Right atrium auricular region (tissue), 2 donors: ENCODE measurements around the gene FGD3. TPM values are rescaled to one million over a fixed set of nuclear protein-coding genes. Genes with fewer than 3 reads are reported as not detected.

Experiments used
- DNase-seq: peaks from one replicate; pipeline ENCODE4 v3.0.0-alpha.2; 2019; ENCODE audit warnings: low spot score
- H3K27ac ChIP-seq, 2 donors: fragments of 200-600 bp; sonication (generic); 1 replicate in 1 of 2; 2 replicates in 1 of 2; pipeline ENCODE4 v1.5.1; 2016 to 2019
- H3K27me3 ChIP-seq, 2 donors: fragments of 200-600 bp; sonication (generic); one replicate each; pipeline versions ENCODE4 v1.5.1 to v1.6.0; 2017 to 2019
- H3K36me3 ChIP-seq: fragments of 200-600 bp; sonication (generic); one replicate; pipeline ENCODE4 v1.5.1; 2016
- H3K4me1 ChIP-seq, 2 donors: fragments of 200-600 bp; sonication (generic); one replicate each; pipeline versions ENCODE4 v1.5.1 to v1.6.0; 2017 to 2019
- H3K4me3 ChIP-seq, 2 donors: fragments of 200-600 bp; sonication (generic); 1 replicate in 1 of 2; 2 replicates in 1 of 2; pipeline ENCODE4 v1.5.1; 2017 to 2019; ENCODE audit warnings: mild to moderate bottlenecking in 1 of 2, moderate library complexity in 1 of 2
- H3K9me3 ChIP-seq, 2 donors: fragments of 200-600 bp; sonication (generic); one replicate each; pipeline ENCODE4 v1.5.1; 2019
- CTCF ChIP-seq, 2 donors: fragments of 200-600 bp; sonication (generic); IDR thresholded peaks; one replicate each; pipeline ENCODE4 v1.5.1; 2019; ENCODE audit warnings: antibody characterized with exemption in 2 of 2
- total RNA-seq, 2 donors: library from RNA; depleted of rRNA; stranded (reverse); fragments of >200 nt; gene quantifications; one replicate each; pipeline ENCODE4 v1.1.0, GENCODE V29; 2016

The FGD3 gene
- total RNA-seq, 2 donors from 2014 or later, result 2.2 to 3.3 TPM

DNA sequence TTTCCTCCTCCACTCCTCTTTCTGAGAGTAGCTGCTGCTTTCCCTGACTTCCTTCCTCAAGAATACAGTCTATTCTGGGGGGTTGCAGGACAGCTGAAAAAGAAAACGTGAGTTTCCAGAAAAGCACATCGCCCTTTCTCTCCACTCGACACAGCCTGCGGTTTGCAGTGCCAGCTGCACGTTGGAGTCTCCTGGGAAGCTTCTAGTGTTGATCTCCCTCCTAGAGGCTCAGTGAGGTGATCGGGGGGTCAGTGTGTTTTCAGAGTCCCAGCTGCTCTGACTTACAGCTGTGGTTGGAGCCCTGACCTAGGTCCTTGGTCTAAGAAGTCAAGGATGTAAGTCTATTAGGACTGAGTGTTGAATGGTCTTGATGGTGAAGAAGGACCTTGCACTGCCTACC is 86.2 kb downstream of the FGD3 start:
- Histone ChIP-seq H3K36me3 (no peaks in the 10 kb centered on the region), H3K4me3 (no peak overlapping the region), H3K4me1 (no peaks in the 10 kb centered on the region), H3K27me3 (no peaks in the 10 kb centered on the region), H3K27ac (no peak overlapping the region), H3K9me3 (no peaks in the 10 kb centered on the region)
- no peak for TF ChIP-seq CTCF (IDR thresholded peaks at IDR 0.05)
- no peak for DNase-seq

- Histone ChIP-seq H3K27me3 (no peaks in the 10 kb centered on the region), H3K36me3 (no peaks in the 10 kb centered on the region), H3K9me3 (no peaks in the 10 kb centered on the region), H3K4me1 (no peaks in the 10 kb centered on the region), H3K27ac (no peak overlapping the region), H3K4me3 (no peak overlapping the region)
- DNase-seq, result no peak
- no peak for TF ChIP-seq CTCF (IDR thresholded peaks at IDR 0.05)
Measured at GRCh38 chr9:93035106-93035660, 87.9 kb downstream of the FGD3 start.

GRCh38 chr9:93035821-93036351 is 88.6 kb downstream of the FGD3 start:
- no peak for DNase-seq
- Histone ChIP-seq H3K27ac (no peak overlapping the region), H3K27me3 (no peaks in the 10 kb centered on the region), H3K36me3 (no peaks in the 10 kb centered on the region), H3K4me3 (no peak overlapping the region), H3K4me1 (no peaks in the 10 kb centered on the region), H3K9me3 (no peaks in the 10 kb centered on the region)
- TF ChIP-seq CTCF (IDR thresholded peaks at IDR 0.05), result no peak

DNA sequence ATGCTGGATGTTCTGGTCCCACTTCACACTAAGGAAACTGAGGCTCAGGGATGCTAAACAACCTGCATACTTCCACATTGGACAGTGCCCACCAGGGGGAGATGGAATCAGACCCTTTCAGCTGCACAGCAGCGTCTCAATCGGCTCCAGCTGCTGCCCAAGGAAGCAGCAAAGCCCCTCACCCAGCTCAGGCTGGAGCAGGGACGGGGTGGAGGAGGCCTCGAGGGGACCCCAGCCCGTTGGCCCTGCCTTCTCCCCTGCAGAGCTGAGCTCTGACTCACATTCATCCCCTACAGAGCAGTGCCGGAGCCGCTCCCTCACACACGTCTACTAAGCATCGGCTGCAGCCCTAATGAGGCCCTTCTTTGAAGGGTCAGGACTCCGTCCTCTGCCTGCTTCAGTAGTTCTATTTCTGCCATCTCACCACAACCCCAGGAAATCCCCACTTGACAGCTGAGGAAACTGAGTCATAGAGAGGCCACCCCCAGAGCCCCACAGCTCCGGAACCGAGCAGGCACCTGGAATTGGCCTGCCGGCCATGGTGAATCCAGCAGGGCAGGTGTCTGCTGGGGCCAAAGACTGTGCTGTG is 89.7 kb downstream of the FGD3 start:
- no peaks in the 10 kb centered on the region for H3K36me3 ChIP-seq
- no peak for DNase-seq
- no peak for TF ChIP-seq CTCF (IDR thresholded peaks at IDR 0.05)
- no peaks in the 10 kb centered on the region for H3K27me3 ChIP-seq
- H3K4me1 ChIP-seq, result no peaks in the 10 kb centered on the region
- H3K4me3 ChIP-seq, result no peak overlapping the region
- no peaks in the 10 kb centered on the region for H3K9me3 ChIP-seq
- H3K27ac ChIP-seq, result no peak overlapping the region

DNA sequence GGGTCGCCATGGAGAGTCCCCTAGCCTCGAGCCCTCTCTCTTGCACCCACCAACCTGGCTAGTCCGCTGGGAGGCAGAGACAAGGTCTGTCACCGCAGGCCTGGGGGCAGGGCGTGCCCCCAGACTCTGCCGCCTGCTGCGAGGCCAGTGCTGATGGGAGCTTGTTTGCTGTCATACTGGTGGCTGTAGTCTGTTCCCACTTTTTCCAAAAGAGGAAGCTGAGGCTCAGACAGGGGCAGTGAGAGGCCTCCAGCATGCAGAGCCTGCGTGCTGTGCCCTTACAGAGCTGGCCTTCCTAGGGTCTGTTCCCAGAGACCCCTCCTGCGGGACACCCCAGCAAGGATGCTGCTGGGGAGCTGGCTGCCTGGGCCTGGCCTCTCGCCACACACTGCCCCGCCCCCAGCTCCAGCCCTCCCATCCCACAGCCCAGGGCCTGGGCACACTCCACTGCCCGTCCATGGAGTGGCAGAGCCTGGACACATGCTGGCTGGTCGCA is 90.2 kb downstream of the FGD3 start:
- Histone ChIP-seq H3K4me1 (no peaks in the 10 kb centered on the region), H3K36me3 (no peaks in the 10 kb centered on the region), H3K9me3 (no peaks in the 10 kb centered on the region), H3K27me3 (no peaks in the 10 kb centered on the region), H3K27ac (no peak overlapping the region), H3K4me3 (no peak overlapping the region)
- no peak for TF ChIP-seq CTCF (IDR thresholded peaks at IDR 0.05)
- DNase-seq, result no peak
